H1 (cell line): Measurements from ENCODE around the gene BTG3.

ENCODE experiments used
- POLR2AphosphoS5 ChIP-seq: IDR thresholded peaks from 2 replicates; pipeline ENCODE4 v1.6.1; 2011; ENCODE audit warnings: low read depth, low read length
- TBP ChIP-seq: IDR thresholded peaks from 2 replicates; pipeline ENCODE4 v1.6.1; 2011; ENCODE audit warnings: low read depth, low read length, improper control_type of control experiment

GRCh38 chr21:17613242-17613676, 558 bp upstream of the BTG3 start:
- TF ChIP-seq TBP (no peak), POLR2AphosphoS5 (no peak)
